ENCODE measurements around the gene NADK2.

Gene NADK2

GRCh38 chr5:36267905-36268304 is 26.2 kb upstream of the NADK2 start:
- DNase-seq (ENCODE audit: low spot score): no peak
- H3K27ac ChIP-seq: no peak overlapping the region
- H3K4me3 ChIP-seq: no peak overlapping the region
- no peak for TF ChIP-seq CTCF (IDR thresholded peaks at IDR 0.05)

GRCh38 chr5:36264202-36264760 is 22.6 kb upstream of the NADK2 start:
- DNase-seq (ENCODE audit: low spot score): no peak
- H3K4me3 ChIP-seq: no peak overlapping the region
- TF ChIP-seq CTCF (IDR thresholded peaks at IDR 0.05): no peak

GRCh38 chr5:36261186-36261585 is 19.5 kb upstream of the NADK2 start:
- TF ChIP-seq CTCF (IDR thresholded peaks at IDR 0.05): no peak
- Histone ChIP-seq H3K4me3 (no peak overlapping the region), H3K27ac (no peak overlapping the region)
- DNase-seq (ENCODE audit: low spot score): no peak

More at GRCh38 chr5:36264202-36264760, 22.6 kb upstream of the NADK2 start:
- no peak overlapping the region for H3K27ac ChIP-seq

GRCh38 chr5:36253575-36253974 is 11.8 kb upstream of the NADK2 start:
- peak overlapping the region; percentile 51 to 80 for H3K27ac ChIP-seq

GRCh38 chr5:36252722-36253365 is 11.1 kb upstream of the NADK2 start:
- DNase-seq (ENCODE audit: low spot score): no peak
- TF ChIP-seq CTCF (IDR thresholded peaks at IDR 0.05): no peak
- peak overlapping the region; percentile 51 to 80 for H3K27ac ChIP-seq
- H3K4me3 ChIP-seq: no peak overlapping the region

More at GRCh38 chr5:36253575-36253974, 11.8 kb upstream of the NADK2 start:
- no peak overlapping the region for H3K4me3 ChIP-seq
- DNase-seq (ENCODE audit: low spot score): no peak
- TF ChIP-seq CTCF (IDR thresholded peaks at IDR 0.05): no peak

- no peak for TF ChIP-seq CTCF (IDR thresholded peaks at IDR 0.05)
- no peak overlapping the region for H3K4me3 ChIP-seq
- DNase-seq (ENCODE audit: low spot score): no peak
- H3K27ac ChIP-seq: peak overlapping the region in 1 of 2 donors; percentile 5
Measured at GRCh38 chr5:36251218-36251617, 9.5 kb upstream of the NADK2 start.

GRCh38 chr5:36250427-36250826 is 8.7 kb upstream of the NADK2 start:
- TF ChIP-seq CTCF (IDR thresholded peaks at IDR 0.05): no peak
- no peak for DNase-seq (ENCODE audit: low spot score)
- Histone ChIP-seq H3K4me3 (no peak overlapping the region), H3K27ac (no peak overlapping the region)
